H1 (cell line): ENCODE measurements around the gene WIPI1. TPM values are rescaled to one million over a fixed set of nuclear protein-coding genes. Genes with fewer than 3 reads are reported as not detected.

Experiments used
- CTCF ChIA-PET: fragments of 300-600 bp; sonication (Branson Sonifier 250); formaldehyde crosslinking; loops from one replicate; lab custom pipeline; 2021; ENCODE audit not compliant: partially characterized antibody; lab: Charles Lee
- POLR2A ChIA-PET: fragments of 300-600 bp; sonication (Branson Sonifier 250); formaldehyde crosslinking; loops from one replicate; lab custom pipeline; 2021; ENCODE audit warnings: inconsistent platforms; ENCODE audit not compliant: partially characterized antibody; lab: Charles Lee
- DNase-seq, 2 experiments: peaks; one replicate each; pipeline versions ENCODE4 v3.0.0 to v3.0.0-alpha.2; 2010 to 2022; ENCODE audit warnings: low spot score in 2 of 2, low read depth in 1 of 2, mixed read lengths in 1 of 2
- FAIRE-seq: peaks from 2 replicates; lab custom pipeline; 2011; peaks lifted over from hg19 to GRCh38; lab: Jason Lieb, UNC
- H2AFZ ChIP-seq: 2 replicates; pipeline ENCODE4 v1.8.1; 2012; ENCODE audit warnings: low read length, inconsistent platforms
- H2AK5ac ChIP-seq: 2 replicates; pipeline ENCODE4 v1.6.1; 2013; ENCODE audit warnings: low read depth, low read length
- H2BK120ac ChIP-seq: replicated peaks from 2 replicates; pipeline ENCODE3; 2013; ENCODE audit warnings: low read depth, low read length, inconsistent platforms
- H2BK12ac ChIP-seq: 2 replicates; pipeline ENCODE4 v1.6.1; 2013; ENCODE audit warnings: low read depth, low read length
- H2BK15ac ChIP-seq: 2 replicates; pipeline ENCODE4 v1.6.1; 2013; ENCODE audit warnings: low read length
- H2BK20ac ChIP-seq: 2 replicates; pipeline ENCODE4 v1.6.1; 2013; ENCODE audit warnings: low read length
- H2BK5ac ChIP-seq: 2 replicates; pipeline ENCODE4 v1.6.1; 2013; ENCODE audit warnings: low read depth, low read length
- H3K14ac ChIP-seq: 2 replicates; pipeline ENCODE4 v1.6.1; 2013; ENCODE audit warnings: inconsistent platforms; ENCODE audit not compliant: insufficient read length
- H3K18ac ChIP-seq: 2 replicates; pipeline ENCODE4 v1.6.1; 2013; ENCODE audit warnings: low read length; ENCODE audit errors: extremely low read depth
- H3K23ac ChIP-seq: 2 replicates; pipeline ENCODE4 v1.6.1; 2013; ENCODE audit warnings: inconsistent platforms; ENCODE audit not compliant: insufficient read length
- H3K23me2 ChIP-seq: 2 replicates; pipeline ENCODE4 v1.6.1; 2013; ENCODE audit warnings: low read depth, low read length
- H3K27ac ChIP-seq: 2 replicates; pipeline ENCODE4 v1.6.1; 2011; ENCODE audit warnings: low read depth, low read length, inconsistent platforms
- H3K27me3 ChIP-seq, 4 experiments: replicated peaks in 1 of 4; 1 replicate in 1 of 4; 2 replicates in 3 of 4; pipeline versions ENCODE4 v1.6.1 to v1.8.1; 2011 to 2013; ENCODE audit warnings: low read length in 3 of 4, mild to moderate bottlenecking in 3 of 4, inconsistent platforms in 2 of 4, mixed read lengths in 2 of 4, moderate library complexity in 1 of 4; ENCODE audit not compliant: control insufficient read depth in 3 of 4, insufficient read depth in 3 of 4; ENCODE audit errors: extremely low read depth in 1 of 4
- H3K36me3 ChIP-seq, 4 experiments: 2 replicates each; pipeline versions ENCODE4 v1.6.1 to v1.8.1; 2011 to 2013; ENCODE audit warnings: mild to moderate bottlenecking in 4 of 4, low read length in 3 of 4, moderate library complexity in 2 of 4, control low read depth in 1 of 4, inconsistent platforms in 1 of 4; ENCODE audit not compliant: insufficient read depth in 4 of 4, control insufficient read depth in 2 of 4
- H3K4ac ChIP-seq: replicated peaks from 2 replicates; pipeline ENCODE3; 2013; ENCODE audit warnings: low read length, low read depth, mixed read lengths, inconsistent platforms; ENCODE audit not compliant: insufficient read length
- H3K4me1 ChIP-seq, 4 experiments: replicated peaks in 1 of 4; 1 replicate in 1 of 4; 2 replicates in 3 of 4; pipeline versions ENCODE4 v1.6.1 to v1.8.1; 2011 to 2013; ENCODE audit warnings: low read length in 3 of 4, inconsistent platforms in 2 of 4, mixed read lengths in 1 of 4; ENCODE audit not compliant: insufficient read depth in 4 of 4, control insufficient read depth in 3 of 4
- H3K4me2 ChIP-seq, 2 experiments: 2 replicates each; pipeline versions ENCODE4 v1.6.1 to v1.8.1; 2011 to 2013; ENCODE audit warnings: low read depth in 2 of 2, low read length in 2 of 2, control low read depth in 1 of 2, inconsistent platforms in 1 of 2, mild to moderate bottlenecking in 1 of 2; ENCODE audit not compliant: insufficient read depth in 1 of 2
- H3K4me3 ChIP-seq, 4 experiments: fragments of 200-600, 300-600 bp in 1 of 4; sonication (generic), shearing (Covaris generic), sonication (Bioruptor Twin) in 1 of 4; 2 replicates each; pipeline versions ENCODE4 v1.5.1 to v1.8.1; 2011 to 2016; ENCODE audit warnings: low read length in 4 of 4, low read depth in 3 of 4, control low read depth in 2 of 4, inconsistent platforms in 2 of 4, mild to moderate bottlenecking in 2 of 4, mixed read lengths in 1 of 4, moderate library complexity in 1 of 4; ENCODE audit not compliant: insufficient read depth in 2 of 4; ENCODE audit errors: extremely low read depth in 1 of 4
- H3K56ac ChIP-seq: replicated peaks from 2 replicates; pipeline ENCODE3; 2013; ENCODE audit warnings: low read depth, mild to moderate bottlenecking, mixed read lengths, low read length, inconsistent platforms; ENCODE audit not compliant: insufficient read length
- H3K79me1 ChIP-seq: 2 replicates; pipeline ENCODE4 v1.6.1; 2013; ENCODE audit warnings: low read depth, low read length, control low read depth
- H3K79me2 ChIP-seq, 2 experiments: 2 replicates each; pipeline versions ENCODE4 v1.6.1 to v1.8.1; 2012 to 2013; ENCODE audit warnings: low read length in 2 of 2, mild to moderate bottlenecking in 2 of 2, inconsistent platforms in 1 of 2; ENCODE audit not compliant: insufficient read depth in 2 of 2, control insufficient read depth in 1 of 2
- H3K9ac ChIP-seq, 4 experiments: replicated peaks in 1 of 4; 1 replicate in 1 of 4; 2 replicates in 3 of 4; pipeline versions ENCODE4 v1.6.1 to v1.8.1; 2011 to 2013; ENCODE audit warnings: low read depth in 3 of 4, low read length in 3 of 4, control low read depth in 2 of 4, mild to moderate bottlenecking in 2 of 4, moderate library complexity in 2 of 4, inconsistent platforms in 1 of 4; ENCODE audit errors: extremely low read depth in 1 of 4
- H3K9me3 ChIP-seq, 2 experiments: 2 replicates each; pipeline versions ENCODE4 v1.6.1 to v1.8.1; 2012 to 2013; ENCODE audit warnings: mild to moderate bottlenecking in 2 of 2, moderate library complexity in 2 of 2, control low read depth in 1 of 2, inconsistent platforms in 1 of 2, low read depth in 1 of 2, low read length in 1 of 2, mixed read lengths in 1 of 2; ENCODE audit not compliant: insufficient read depth in 2 of 2
- H4K20me1 ChIP-seq, 2 experiments: replicated peaks in 1 of 2; 2 replicates each; pipeline versions ENCODE3 to v1.8.1; 2011 to 2013; ENCODE audit warnings: inconsistent platforms in 2 of 2, low read length in 2 of 2, mild to moderate bottlenecking in 1 of 2; ENCODE audit not compliant: insufficient read depth in 2 of 2, control insufficient read depth in 1 of 2
- H4K5ac ChIP-seq: 2 replicates; pipeline ENCODE4 v1.6.1; 2013; ENCODE audit warnings: low read length, low read depth, mixed read lengths, inconsistent platforms; ENCODE audit not compliant: insufficient read length
- H4K8ac ChIP-seq: 2 replicates; pipeline ENCODE4 v1.8.0; 2013; ENCODE audit warnings: mild to moderate bottlenecking, moderate library complexity, low read length, inconsistent platforms; ENCODE audit not compliant: insufficient read depth; ENCODE audit errors: extremely low read depth
- H4K91ac ChIP-seq: replicated peaks from 2 replicates; pipeline ENCODE3; 2013; ENCODE audit warnings: low read length, mixed read lengths, inconsistent platforms; ENCODE audit not compliant: insufficient read length
- CBX8 ChIP-seq: fragments of 300-800, 300-1000 bp; sonication (generic); IDR thresholded peaks from 2 replicates; pipeline ENCODE4 v1.7.1; 2016; ENCODE audit warnings: low read depth, low read length, borderline replicate concordance
- CTCF ChIP-seq, 3 experiments: IDR thresholded peaks; 1 replicate in 2 of 3; 2 replicates in 1 of 3; pipeline versions ENCODE4 v1.5.1 to v1.6.1; 2011; ENCODE audit warnings: low read length in 3 of 3, mild to moderate bottlenecking in 3 of 3, inconsistent platforms in 2 of 3, low read depth in 1 of 3, moderate library complexity in 1 of 3; ENCODE audit not compliant: insufficient read depth in 1 of 3; ENCODE audit errors: control extremely low read depth in 1 of 3
- EZH2 ChIP-seq: fragments of 200-600 bp; sonication (generic); IDR thresholded peaks from 2 replicates; pipeline ENCODE4 v1.7.1; 2012; ENCODE audit warnings: low read depth, mild to moderate bottlenecking, moderate library complexity, low read length, inconsistent platforms; ENCODE audit not compliant: severe bottlenecking
- HDAC6 ChIP-seq: IDR thresholded peaks from one replicate; pipeline ENCODE4 v1.7.1; 2012; ENCODE audit warnings: low read depth, mild to moderate bottlenecking, inconsistent platforms, low read length, moderate library complexity
- KDM1A ChIP-seq: fragments of 200-600, 300-600 bp; sonication (generic); IDR thresholded peaks from 2 replicates; pipeline ENCODE4 v1.7.1; 2016; ENCODE audit warnings: mild to moderate bottlenecking, low read length, borderline replicate concordance
- RFX5 ChIP-seq: IDR thresholded peaks from 2 replicates; pipeline ENCODE4 v1.6.1; 2011; ENCODE audit warnings: low read depth, low read length, improper control_type of control experiment, borderline replicate concordance
- RXRA ChIP-seq: IDR thresholded peaks from 2 replicates; pipeline ENCODE4 v1.6.1; 2011; ENCODE audit warnings: low read depth, mild to moderate bottlenecking, low read length, moderate library complexity; ENCODE audit not compliant: insufficient read depth
- SP4 ChIP-seq: IDR thresholded peaks from 2 replicates; pipeline ENCODE4 v1.6.1; 2012; ENCODE audit warnings: low read length, inconsistent platforms
- TBP ChIP-seq: IDR thresholded peaks from 2 replicates; pipeline ENCODE4 v1.6.1; 2011; ENCODE audit warnings: low read depth, low read length, improper control_type of control experiment
- WGBS, 2 experiments: shearing (Covaris generic) in 1 of 2; methylation state at CpG; one replicate each; pipeline versions ENCODE4 v1.1.6 to v1.1.7; 2013 to 2015; ENCODE audit warnings: low lambda C conversion rate in 2 of 2, mixed read lengths in 2 of 2, inconsistent platforms in 1 of 2, low coverage in 1 of 2, missing lambda C conversion rate in 1 of 2; ENCODE audit not compliant: insufficient replicate concordance in 2 of 2, insufficient coverage in 1 of 2, insufficient read length in 1 of 2; ENCODE audit errors: extremely low coverage in 1 of 2, missing lambda C conversion rate in 1 of 2; 5-methylcytosine and 5-hydroxymethylcytosine counted together
- polyA plus RNA-seq, 7 experiments: library from polyadenylated mRNA; depleted of rRNA in 3 of 7; stranded (reverse) in 5 of 7; unstranded in 2 of 7; fragments of >200 nt in 5 of 7; fragments of 200-250 nt in 2 of 7; gene quantifications; 1 replicate in 5 of 7; 2 replicates in 1 of 7; 4 replicates in 1 of 7; pipeline versions ENCODE4 v1.2.1 to v1.2.3, GENCODE V29; 2011 to 2013; ENCODE audit warnings: missing spikeins in 2 of 7, mixed read lengths in 2 of 7
- total RNA-seq: library from RNA; stranded (reverse); fragmentation: NEBNext Ultra II Directional; extraction: Animal tissue kit (Norgen Biotek cat#: 25700); gene quantifications from 2 replicates; pipeline ENCODE4 v1.2.1, GENCODE V29; 2021
- TF ChIP-seq, protein P1 (sequence below): IDR thresholded peaks from 2 replicates; pipeline ENCODE4 v1.6.1; 2012; ENCODE audit warnings: low read length, inconsistent platforms

Gene WIPI1
- total and polyA plus RNA-seq, 2 of the 8 experiments (the other 6 are each of a cell fraction or from before 2014, with no cell fraction given), result 16.6 to 17.4 TPM

DNA sequence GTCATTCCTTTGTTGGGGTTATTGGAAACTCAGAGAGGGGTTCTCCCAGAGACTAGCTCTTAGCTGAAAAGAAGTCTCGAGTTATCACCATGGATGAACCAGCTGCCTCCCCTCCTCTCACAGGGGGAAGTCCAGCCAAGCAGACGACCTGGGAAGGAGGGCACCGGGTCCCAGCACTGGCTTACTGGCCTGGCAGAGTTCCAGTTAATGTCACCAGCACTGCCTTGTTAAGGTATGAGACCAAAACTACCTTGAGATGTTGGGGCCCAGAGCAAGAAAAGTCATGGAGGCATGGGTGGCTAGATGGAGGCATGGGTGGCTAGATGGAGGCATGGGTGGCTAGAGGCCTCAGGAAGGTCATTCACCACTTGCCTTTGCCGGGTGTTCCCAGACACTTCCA is 72.4 kb downstream of the WIPI1 start:
- no peaks in the 10 kb centered on the region for H3K23me2 ChIP-seq
- no peak overlapping the region for H2AK5ac ChIP-seq
- H2BK120ac ChIP-seq, result no peak overlapping the region
- no peak overlapping the region for H3K4me2 ChIP-seq
- H3K27ac ChIP-seq, result no peak overlapping the region
- no peaks in the 10 kb centered on the region for H3K79me2 ChIP-seq
- H2BK12ac ChIP-seq, result no peak overlapping the region
- no peak overlapping the region for H4K5ac ChIP-seq
- H3K4me1 ChIP-seq, result no peaks in the 10 kb centered on the region
- H3K36me3 ChIP-seq, result no peaks in the 10 kb centered on the region
- no peak for FAIRE-seq
- no peaks in the 10 kb centered on the region for H3K9me3 ChIP-seq
- no peak for DNase-seq
- no peak overlapping the region for H4K8ac ChIP-seq
- no peak overlapping the region for H3K14ac ChIP-seq
- H3K4ac ChIP-seq, result no peak overlapping the region
- H4K91ac ChIP-seq, result no peak overlapping the region
- H3K4me3 ChIP-seq, result no peak overlapping the region
- H3K79me1 ChIP-seq, result no peaks in the 10 kb centered on the region
- no peak overlapping the region for H2BK20ac ChIP-seq
- H3K9ac ChIP-seq, result no peak overlapping the region
- H3K56ac ChIP-seq, result no peak overlapping the region
- H3K27me3 ChIP-seq, result no peaks in the 10 kb centered on the region; a peak in 1 of 7 replicates
- no peak overlapping the region for H3K18ac ChIP-seq
- 77% methylated on average over 4 of the region's 4 CpGs; no CpG with 5 or more reads in 1 of the 2 experiments for WGBS, 2 experiments
- CTCF ChIA-PET, result interaction anchor here (1.1 to 5.6 kb wide), 2 partner anchors 13 to 96 kb away, joined by 3 to 41 read pairs; no protein-coding TSS in a partner anchor
- no peak overlapping the region for H3K23ac ChIP-seq
- no peak overlapping the region for H2BK5ac ChIP-seq
- no peak overlapping the region for H2AFZ ChIP-seq
- H2BK15ac ChIP-seq, result no peak overlapping the region
- POLR2A ChIA-PET, result no interaction called here
- H4K20me1 ChIP-seq, result no peaks in the 10 kb centered on the region
- TF ChIP-seq CTCF (IDR thresholded peaks at IDR 0.05; ENCODE audit: control extremely low read depth in 1 of 3, insufficient read depth in 1 of 3, low read depth in 1 of 3, low read length in 3 of 3) (no peak), KDM1A (no peak), CBX8 (no peak), TBP (no peak), SP4 (no peak), HDAC6 (no peak), RFX5 (no peak), EZH2 (no peak), RXRA (no peak)
- TF ChIP-seq, protein P1, sequence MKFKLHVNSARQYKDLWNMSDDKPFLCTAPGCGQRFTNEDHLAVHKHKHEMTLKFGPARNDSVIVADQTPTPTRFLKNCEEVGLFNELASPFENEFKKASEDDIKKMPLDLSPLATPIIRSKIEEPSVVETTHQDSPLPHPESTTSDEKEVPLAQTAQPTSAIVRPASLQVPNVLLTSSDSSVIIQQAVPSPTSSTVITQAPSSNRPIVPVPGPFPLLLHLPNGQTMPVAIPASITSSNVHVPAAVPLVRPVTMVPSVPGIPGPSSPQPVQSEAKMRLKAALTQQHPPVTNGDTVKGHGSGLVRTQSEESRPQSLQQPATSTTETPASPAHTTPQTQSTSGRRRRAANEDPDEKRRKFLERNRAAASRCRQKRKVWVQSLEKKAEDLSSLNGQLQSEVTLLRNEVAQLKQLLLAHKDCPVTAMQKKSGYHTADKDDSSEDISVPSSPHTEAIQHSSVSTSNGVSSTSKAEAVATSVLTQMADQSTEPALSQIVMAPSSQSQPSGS, result no peak
